ENCODE data around the gene PPA2.

Gene PPA2

DNA sequence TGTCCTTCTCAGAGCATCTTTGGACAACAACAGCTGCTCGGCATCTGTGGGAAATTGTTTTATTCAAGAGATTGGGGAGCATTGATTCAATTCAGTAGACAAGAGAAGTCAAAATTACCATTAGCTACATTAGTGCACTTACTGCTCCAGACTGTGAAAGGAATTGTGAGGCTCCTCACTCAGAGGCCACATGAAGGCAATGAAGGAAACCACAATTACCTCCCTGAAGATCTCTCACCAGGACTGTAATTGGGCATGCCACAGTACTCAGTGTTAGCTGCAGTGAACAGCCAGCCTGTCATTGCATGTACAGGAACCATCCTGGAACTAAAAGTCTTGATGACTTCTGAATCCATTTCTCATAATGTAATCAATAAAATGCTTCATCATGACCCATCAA, 144.8 kb downstream of the PPA2 start:
- in situ Hi-C loops (cut with MboI; ENCODE audit: low sequenced_read_pairs), result no loop called here

DNA sequence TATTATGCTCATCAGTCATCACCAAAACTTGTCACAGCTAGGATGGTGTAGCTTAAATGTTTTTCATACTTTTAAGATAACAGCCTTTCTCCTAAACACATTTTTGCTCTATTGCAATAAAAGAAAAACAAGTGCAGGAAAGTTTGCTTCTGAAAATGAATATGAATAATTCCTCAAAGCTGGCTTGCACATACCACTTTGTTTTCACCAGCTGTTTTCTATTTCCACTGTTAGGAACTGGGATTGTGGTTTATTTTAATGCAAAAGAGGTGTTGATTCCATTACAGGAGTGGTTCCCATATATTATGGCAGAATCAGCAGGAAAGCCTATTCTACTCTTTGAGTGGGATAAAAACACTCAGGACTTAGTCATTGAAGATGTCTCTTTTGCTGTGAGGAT, 145.9 kb downstream of the PPA2 start:
- in situ Hi-C loops (cut with MboI; ENCODE audit: low sequenced_read_pairs), result no loop called here

- in situ Hi-C loops (cut with MboI; ENCODE audit: low sequenced_read_pairs), result no loop called here
Measured at GRCh38 chr4:105327222-105327621, 146.6 kb downstream of the PPA2 start.

Measured in HL-60/S4 treated with phorbol 12-myristate 13-acetate at 8.2 ng/mL for 4 days and 3 days (cell line).